GM12878 (cell line): ENCODE measurements around the gene PRG2. TPM values are rescaled to one million over a fixed set of nuclear protein-coding genes. Genes with fewer than 3 reads are reported as not detected.

Source experiments
- ATAC-seq: fragments of 200-7000 bp; cut with Tn5 transposase; 3 replicates; pipeline ENCODE4 v1.9.1; 2020; ENCODE audit warnings: mild to moderate bottlenecking, moderate library complexity
- BruUV-seq: library from RNA; stranded (reverse); fragments of 400-500 nt; replicated peaks from 2 replicates; lab custom pipeline; 2021; lab: Mats Ljungman, UMichigan
- CTCF ChIA-PET: fragments of 300-600 bp; sonication (Branson Sonifier 250); formaldehyde crosslinking; extraction: SDS; loops from one replicate; lab custom pipeline; 2021; ENCODE audit warnings: inconsistent platforms; lab: Yijun Ruan, JAX
- POLR2A ChIA-PET: fragments of 350-600 bp; formaldehyde crosslinking; extraction: SDS; loops from one replicate; lab custom pipeline; 2021; ENCODE audit warnings: inconsistent platforms; lab: Charles Lee
- RAD21 ChIA-PET: fragments of 300-600 bp; sonication (Branson Sonifier 250); formaldehyde crosslinking; loops from one replicate; lab custom pipeline; 2023; ENCODE audit warnings: antibody characterized with exemption; ENCODE audit not compliant: unreplicated experiment; lab: Charles Lee
- SMC1A ChIA-PET: fragments of 300-600 bp; sonication (Branson Sonifier 250); formaldehyde crosslinking; loops from one replicate; lab custom pipeline; 2023; ENCODE audit not compliant: unreplicated experiment, uncharacterized antibody; lab: Charles Lee
- DNase-seq: peaks from one replicate; pipeline ENCODE4 v3.0.0-alpha.2; 2011; ENCODE audit warnings: low read depth, low spot score
- FAIRE-seq: peaks from 3 replicates; lab custom pipeline; 2011; peaks lifted over from hg19 to GRCh38; lab: Jason Lieb, UNC
- H2AFZ ChIP-seq: 2 replicates; pipeline ENCODE4 v1.6.0; 2011; ENCODE audit warnings: low read depth, low read length, control low read depth; ENCODE audit not compliant: control insufficient read depth
- H3K27ac ChIP-seq: 2 replicates; pipeline ENCODE4 v1.5.1; 2011; ENCODE audit warnings: control low read depth; ENCODE audit not compliant: control insufficient read depth, insufficient read depth
- H3K27me3 ChIP-seq, 2 experiments: replicated peaks in 1 of 2; 2 replicates each; pipeline versions ENCODE4 v1.6.0 to v1.6.1; 2011; ENCODE audit warnings: low read length in 1 of 2; ENCODE audit not compliant: control insufficient read depth in 2 of 2, insufficient read depth in 2 of 2
- H3K36me3 ChIP-seq, 2 experiments: 2 replicates each; pipeline ENCODE4 v1.5.1; 2011; ENCODE audit warnings: low read length in 1 of 2; ENCODE audit not compliant: control insufficient read depth in 2 of 2, insufficient read depth in 2 of 2
- H3K4me1 ChIP-seq: 2 replicates; pipeline ENCODE4 v1.6.1; 2011; ENCODE audit warnings: mild to moderate bottlenecking, low read length, moderate library complexity, mixed read lengths; ENCODE audit not compliant: control insufficient read depth, insufficient read depth
- H3K4me2 ChIP-seq: 2 replicates; pipeline ENCODE4 v1.6.0; 2011; ENCODE audit warnings: control low read depth; ENCODE audit not compliant: control insufficient read depth, insufficient read depth
- H3K4me3 ChIP-seq: fragments of 200-600 bp; sonication (generic); 2 replicates; pipeline ENCODE4 v1.5.1; 2016
- H3K79me2 ChIP-seq: 2 replicates; pipeline ENCODE4 v1.6.0; 2011; ENCODE audit warnings: low read length; ENCODE audit not compliant: control insufficient read depth, insufficient read depth
- H3K9ac ChIP-seq: 2 replicates; pipeline ENCODE4 v1.8.0; 2011; ENCODE audit warnings: low read length, control low read depth, mixed read lengths; ENCODE audit not compliant: control insufficient read depth, insufficient read depth
- H3K9me3 ChIP-seq: replicated peaks from 3 replicates; pipeline ENCODE4 v1.5.1; 2011; ENCODE audit warnings: mild to moderate bottlenecking, low read length; ENCODE audit not compliant: control insufficient read depth, insufficient read depth
- H4K20me1 ChIP-seq: 2 replicates; pipeline ENCODE4 v1.6.0; 2011; ENCODE audit not compliant: control insufficient read depth, insufficient read depth
- CBFB ChIP-seq: IDR thresholded peaks from 2 replicates; pipeline ENCODE4 v1.6.1; 2016; ENCODE audit warnings: antibody characterized with exemption, low read depth
- CHD2 ChIP-seq: IDR thresholded peaks from 2 replicates; pipeline ENCODE4 v1.6.1; 2011; ENCODE audit warnings: low read depth, low read length, improper control_type of control experiment, borderline replicate concordance
- GATAD2B ChIP-seq: fragments of 450-650 bp; conservative IDR thresholded peaks from 2 replicates; pipeline ENCODE4 v1.6.1; 2017; ENCODE audit warnings: low read depth, mild to moderate bottlenecking, moderate library complexity
- HCFC1 ChIP-seq: fragments of 150-350 bp; IDR thresholded peaks from 2 replicates; pipeline ENCODE4 v1.6.1; 2014; ENCODE audit warnings: low read length
- NFYA ChIP-seq: IDR thresholded peaks from 2 replicates; pipeline ENCODE4 v1.6.1; 2011; ENCODE audit warnings: low read depth, mild to moderate bottlenecking, low read length, improper control_type of control experiment, borderline replicate concordance
- PML ChIP-seq: IDR thresholded peaks from 2 replicates; pipeline ENCODE4 v1.6.1; 2012; ENCODE audit warnings: low read length, inconsistent platforms
- POLR2A ChIP-seq: IDR thresholded peaks from 2 replicates; pipeline ENCODE4 v1.6.1; 2011; ENCODE audit warnings: low read depth, mild to moderate bottlenecking, low read length
- RAD21 ChIP-seq: IDR thresholded peaks from 2 replicates; pipeline ENCODE4 v1.6.1; 2011; ENCODE audit warnings: mild to moderate bottlenecking, low read depth, low read length, moderate library complexity; ENCODE audit not compliant: insufficient read depth
- RFX5 ChIP-seq: IDR thresholded peaks from 2 replicates; pipeline ENCODE4 v1.6.1; 2011; ENCODE audit warnings: low read depth, low read length, improper control_type of control experiment
- SREBF1 ChIP-seq: IDR thresholded peaks from 2 replicates; pipeline ENCODE4 v1.6.1; 2012; ENCODE audit warnings: mild to moderate bottlenecking, low read length
- SUPT20H ChIP-seq: IDR thresholded peaks from 2 replicates; pipeline ENCODE4 v1.6.1; 2011; ENCODE audit warnings: low read depth, mild to moderate bottlenecking, low read length, moderate library complexity, borderline replicate concordance; ENCODE audit not compliant: control insufficient read depth
- TCF3 ChIP-seq: IDR thresholded peaks from 2 replicates; pipeline ENCODE4 v1.6.1; 2012; ENCODE audit warnings: low read depth, mild to moderate bottlenecking, low read length, borderline replicate concordance; ENCODE audit not compliant: insufficient read depth
- YBX1 ChIP-seq: fragments of 450-650 bp; IDR thresholded peaks from 2 replicates; pipeline ENCODE4 v1.6.1; 2016; ENCODE audit warnings: antibody characterized with exemption
- ZZZ3 ChIP-seq: IDR thresholded peaks from 2 replicates; pipeline ENCODE4 v1.6.1; 2011; ENCODE audit warnings: low read depth; ENCODE audit not compliant: control insufficient read depth, insufficient read length
- WGBS: methylation state at CpG from one replicate; pipeline ENCODE4 v1.1.6; 2016; ENCODE audit warnings: low lambda C conversion rate; ENCODE audit not compliant: insufficient replicate concordance, insufficient coverage; ENCODE audit errors: missing lambda C conversion rate; 5-methylcytosine and 5-hydroxymethylcytosine counted together
- in situ Hi-C: fragments of 300-500 bp; cut with MboI; formaldehyde crosslinking; loops from 9 replicates; pipeline ENCODE4 v1.14.3; 2018; ENCODE audit warnings: mixed read lengths
- intact Hi-C: fragments of 100-400 bp; cut with micrococcal nuclease; formaldehyde crosslinking; loops from one replicate; pipeline ENCODE4 v1.14.2; 2022; ENCODE audit not compliant: unreplicated experiment
- polyA plus RNA-seq, 11 experiments: library from polyadenylated mRNA; depleted of rRNA in 4 of 11; unstranded in 6 of 11; stranded (reverse) in 5 of 11; fragments of >200 nt; fragmentation: Nextera tagmentation in 4 of 11; fragmentation: Illumina TruSeq in 1 of 11; extraction: Ambion mirVana in 4 of 11; extraction: Trizol in 1 of 11; gene quantifications; 1 replicate in 1 of 11; 2 replicates in 10 of 11; pipeline versions ENCODE4 v1.2.1 to v1.2.3, GENCODE V29; 2011 to 2016; ENCODE audit warnings: inconsistent platforms in 2 of 11, missing spikeins in 2 of 11, low read depth in 1 of 11
- total RNA-seq, 4 experiments: library from RNA; depleted of rRNA in 3 of 4; stranded (reverse); fragments of >200 nt in 3 of 4; fragmentation: Illumina TruSeq in 1 of 4; extraction: Trizol in 1 of 4; gene quantifications; 2 replicates each; pipeline versions ENCODE4 v1.2.1 to v1.2.3, GENCODE V29; 2013 to 2021
- TF ChIP-seq, protein P1 (sequence below): fragments of 450-650 bp; IDR thresholded peaks from 2 replicates; pipeline ENCODE4 v1.6.1; 2018; ENCODE audit warnings: borderline replicate concordance, mild to moderate bottlenecking; ENCODE audit not compliant: partially characterized antibody
- TF ChIP-seq, protein P2 (sequence below): fragments of 450-650 bp; IDR thresholded peaks from 2 replicates; pipeline ENCODE4 v1.6.1; 2016; ENCODE audit warnings: mild to moderate bottlenecking
- TF ChIP-seq, protein P3 (sequence below), 3 experiments: IDR thresholded peaks in 2 of 3; conservative IDR thresholded peaks in 1 of 3; 2 replicates each; pipeline ENCODE4 v1.5.1; 2011; ENCODE audit warnings: low read depth in 3 of 3, low read length in 3 of 3, mild to moderate bottlenecking in 3 of 3, control low read depth in 2 of 3, moderate library complexity in 2 of 3, inconsistent platforms in 1 of 3, mixed read lengths in 1 of 3; ENCODE audit not compliant: control insufficient read depth in 2 of 3, insufficient read depth in 1 of 3; ENCODE audit errors: extremely low read depth in 1 of 3

The PRG2 gene
- total and polyA plus RNA-seq, 10 of the 15 experiments (the other 5 are each of a cell fraction or from before 2014, with no cell fraction given), result 0.10 to 1.7 (median 0.56) TPM; not detected in 2

DNA sequence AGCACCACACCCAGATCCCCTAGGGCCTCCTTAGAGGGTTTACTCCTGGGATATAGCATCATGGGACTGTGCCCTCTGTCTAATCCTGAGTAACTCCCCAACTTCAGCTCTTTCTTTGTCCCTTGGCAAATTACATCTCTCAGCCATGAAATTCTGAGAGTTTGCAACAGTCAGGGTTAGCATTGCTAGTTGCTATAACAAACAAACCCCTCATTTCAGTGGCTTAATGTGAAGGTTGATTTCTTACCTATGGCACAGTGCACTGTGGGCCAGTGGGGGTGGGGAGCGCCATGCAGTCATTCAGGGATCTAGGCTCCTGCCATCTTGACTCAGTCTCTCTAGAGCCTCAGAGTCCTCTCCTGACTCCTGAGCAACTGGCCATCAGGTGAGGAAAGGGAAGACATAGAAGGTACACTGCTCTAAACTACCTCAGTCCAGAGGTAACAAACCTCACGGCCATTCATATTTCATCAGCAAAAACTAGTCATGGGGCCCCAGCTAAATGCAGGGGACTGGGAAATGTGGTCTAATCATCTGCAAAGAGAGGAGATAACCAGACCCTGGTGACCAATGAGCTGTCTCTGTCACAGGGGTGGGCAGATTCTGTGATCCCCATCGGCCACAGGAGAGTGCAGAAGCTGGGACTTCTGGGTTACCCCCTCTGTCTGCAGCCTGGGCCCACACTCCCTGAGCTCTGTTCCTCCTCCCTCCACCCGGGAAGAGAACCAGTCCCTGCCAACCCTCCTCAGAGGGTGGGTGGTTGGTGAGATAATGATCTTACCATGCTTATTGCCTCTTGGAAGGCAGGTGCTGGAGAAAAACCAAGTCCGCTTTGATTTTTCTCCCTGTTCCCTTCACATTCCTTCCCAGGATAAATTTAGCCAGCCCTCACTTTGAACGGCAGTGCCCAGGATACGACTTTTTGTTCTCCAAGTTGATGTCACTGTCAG, 27.0 kb downstream of the PRG2 start (continued):
- no peak for TF ChIP-seq RFX5
- TF ChIP-seq, protein P1, sequence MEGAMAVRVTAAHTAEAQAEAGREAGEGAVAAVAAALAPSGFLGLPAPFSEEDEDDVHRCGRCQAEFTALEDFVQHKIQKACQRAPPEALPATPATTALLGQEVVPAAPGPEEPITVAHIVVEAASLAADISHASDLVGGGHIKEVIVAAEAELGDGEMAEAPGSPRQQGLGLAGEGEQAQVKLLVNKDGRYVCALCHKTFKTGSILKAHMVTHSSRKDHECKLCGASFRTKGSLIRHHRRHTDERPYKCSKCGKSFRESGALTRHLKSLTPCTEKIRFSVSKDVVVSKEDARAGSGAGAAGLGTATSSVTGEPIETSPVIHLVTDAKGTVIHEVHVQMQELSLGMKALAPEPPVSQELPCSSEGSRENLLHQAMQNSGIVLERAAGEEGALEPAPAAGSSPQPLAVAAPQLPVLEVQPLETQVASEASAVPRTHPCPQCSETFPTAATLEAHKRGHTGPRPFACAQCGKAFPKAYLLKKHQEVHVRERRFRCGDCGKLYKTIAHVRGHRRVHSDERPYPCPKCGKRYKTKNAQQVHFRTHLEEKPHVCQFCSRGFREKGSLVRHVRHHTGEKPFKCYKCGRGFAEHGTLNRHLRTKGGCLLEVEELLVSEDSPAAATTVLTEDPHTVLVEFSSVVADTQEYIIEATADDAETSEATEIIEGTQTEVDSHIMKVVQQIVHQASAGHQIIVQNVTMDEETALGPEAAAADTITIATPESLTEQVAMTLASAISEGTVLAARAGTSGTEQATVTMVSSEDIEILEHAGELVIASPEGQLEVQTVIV, result no peak
- no peak for TF ChIP-seq POLR2A

DNA sequence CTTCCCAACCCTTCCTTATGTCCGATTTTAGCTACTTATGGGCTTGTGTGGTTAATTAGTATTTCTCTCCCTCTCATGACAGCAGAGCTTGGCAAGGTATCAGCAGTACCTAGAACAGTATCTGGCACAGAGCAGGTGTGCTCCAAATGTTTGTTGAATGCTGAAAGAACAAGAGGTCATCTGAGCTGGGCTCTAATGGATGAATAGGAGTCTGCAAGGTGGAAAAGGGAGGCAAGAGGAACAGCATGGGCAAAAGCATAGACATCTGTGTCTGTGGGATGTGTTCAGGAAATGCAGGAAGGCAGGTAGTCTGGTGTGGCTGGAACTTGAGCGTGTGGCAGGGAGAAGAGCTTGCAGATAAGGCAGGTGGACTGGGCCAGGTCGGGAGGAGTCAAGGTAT, 28.5 kb downstream of the PRG2 start:
- ATAC-seq (no peak), DNase-seq (no peak), FAIRE-seq (no peak)
- Histone ChIP-seq H3K4me2 (no peak overlapping the region), H3K4me1 (no peaks in the 10 kb centered on the region), H3K27ac (no peak overlapping the region), H3K79me2 (no peaks in the 10 kb centered on the region), H3K36me3 (no peaks in the 10 kb centered on the region), H4K20me1 (no peaks in the 10 kb centered on the region), H3K4me3 (no peak overlapping the region), H3K27me3 (peaks cover 0 to 3% of the 10 kb centered on the region in 2 experiments; a peak in 2 of 4 replicates), H3K9me3 (no peaks in the 10 kb centered on the region), H2AFZ (no peak overlapping the region), H3K9ac (no peak overlapping the region)
- ChIA-PET POLR2A (no interaction called here), RAD21 (no interaction called here), SMC1A (interaction anchor here (0.6 to 1.5 kb wide), 3 partner anchors 9 to 122 kb away, joined by 3 to 4 read pairs (median 4); no protein-coding TSS in a partner anchor), CTCF (interaction anchor here (0.7 to 1.4 kb wide), 3 partner anchors 10 to 165 kb away, joined by 3 to 4 read pairs (median 3); no protein-coding TSS in a partner anchor)
- intact Hi-C loops, result no loop called here
- in situ Hi-C loops, result no loop called here
- BruUV-seq, result no TSS peak
- WGBS, result 17% methylated on average over 3 of the region's 3 CpGs
- TF ChIP-seq RAD21, result no peak
- no peak for TF ChIP-seq SUPT20H
- no peak for TF ChIP-seq CHD2
- TF ChIP-seq, protein P2, sequence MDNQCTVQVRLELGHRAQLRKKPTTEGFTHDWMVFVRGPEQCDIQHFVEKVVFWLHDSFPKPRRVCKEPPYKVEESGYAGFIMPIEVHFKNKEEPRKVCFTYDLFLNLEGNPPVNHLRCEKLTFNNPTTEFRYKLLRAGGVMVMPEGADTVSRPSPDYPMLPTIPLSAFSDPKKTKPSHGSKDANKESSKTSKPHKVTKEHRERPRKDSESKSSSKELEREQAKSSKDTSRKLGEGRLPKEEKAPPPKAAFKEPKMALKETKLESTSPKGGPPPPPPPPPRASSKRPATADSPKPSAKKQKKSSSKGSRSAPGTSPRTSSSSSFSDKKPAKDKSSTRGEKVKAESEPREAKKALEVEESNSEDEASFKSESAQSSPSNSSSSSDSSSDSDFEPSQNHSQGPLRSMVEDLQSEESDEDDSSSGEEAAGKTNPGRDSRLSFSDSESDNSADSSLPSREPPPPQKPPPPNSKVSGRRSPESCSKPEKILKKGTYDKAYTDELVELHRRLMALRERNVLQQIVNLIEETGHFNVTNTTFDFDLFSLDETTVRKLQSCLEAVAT, result no peak
- no peak for TF ChIP-seq TCF3
- no peak for TF ChIP-seq NFYA
- TF ChIP-seq PML, result no peak
- TF ChIP-seq, protein P3, sequence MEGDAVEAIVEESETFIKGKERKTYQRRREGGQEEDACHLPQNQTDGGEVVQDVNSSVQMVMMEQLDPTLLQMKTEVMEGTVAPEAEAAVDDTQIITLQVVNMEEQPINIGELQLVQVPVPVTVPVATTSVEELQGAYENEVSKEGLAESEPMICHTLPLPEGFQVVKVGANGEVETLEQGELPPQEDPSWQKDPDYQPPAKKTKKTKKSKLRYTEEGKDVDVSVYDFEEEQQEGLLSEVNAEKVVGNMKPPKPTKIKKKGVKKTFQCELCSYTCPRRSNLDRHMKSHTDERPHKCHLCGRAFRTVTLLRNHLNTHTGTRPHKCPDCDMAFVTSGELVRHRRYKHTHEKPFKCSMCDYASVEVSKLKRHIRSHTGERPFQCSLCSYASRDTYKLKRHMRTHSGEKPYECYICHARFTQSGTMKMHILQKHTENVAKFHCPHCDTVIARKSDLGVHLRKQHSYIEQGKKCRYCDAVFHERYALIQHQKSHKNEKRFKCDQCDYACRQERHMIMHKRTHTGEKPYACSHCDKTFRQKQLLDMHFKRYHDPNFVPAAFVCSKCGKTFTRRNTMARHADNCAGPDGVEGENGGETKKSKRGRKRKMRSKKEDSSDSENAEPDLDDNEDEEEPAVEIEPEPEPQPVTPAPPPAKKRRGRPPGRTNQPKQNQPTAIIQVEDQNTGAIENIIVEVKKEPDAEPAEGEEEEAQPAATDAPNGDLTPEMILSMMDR (IDR thresholded peaks at IDR 0.05 in 2 of 3, conservative IDR thresholded peaks at IDR 0.05 in 1 of 3; ENCODE audit: control insufficient read depth in 2 of 3, extremely low read depth in 1 of 3, insufficient read depth in 1 of 3, low read depth in 3 of 3, low read length in 3 of 3), result no peak
- TF ChIP-seq CBFB, result no peak
- TF ChIP-seq GATAD2B, result no peak
- no peak for TF ChIP-seq HCFC1
- no peak for TF ChIP-seq ZZZ3
- TF ChIP-seq SREBF1, result no peak
- no peak for TF ChIP-seq YBX1
